Epithelial cell of proximal tubule (primary cell): ENCODE results near the gene PCDHGC4. TPM values are rescaled to one million over a fixed set of nuclear protein-coding genes. Genes with fewer than 3 reads are reported as not detected.
A peak's percentile ranks its signal among the peaks of the same experiment; 100 is the strongest.

Experiments used
- DNase-seq: peaks from one replicate; pipeline ENCODE4 v3.0.0-alpha.2; 2011; ENCODE audit warnings: low read depth
- H3K4me3 ChIP-seq: 2 replicates; pipeline ENCODE4 v1.5.1; 2011; ENCODE audit warnings: low read depth, mild to moderate bottlenecking, low read length
- total RNA-seq: library from RNA; depleted of rRNA; stranded (reverse); fragments of >200 nt; gene quantifications from 2 replicates; pipeline ENCODE4 v1.2.3, GENCODE V29; 2015
- TF ChIP-seq, protein P1 (sequence below): conservative IDR thresholded peaks from 2 replicates; pipeline ENCODE4 v1.5.1; 2012; ENCODE audit warnings: low read depth, mild to moderate bottlenecking, low read length

Gene PCDHGC4
- total RNA-seq, 1 donor from 2014 or later = 0.46 TPM

DNA sequence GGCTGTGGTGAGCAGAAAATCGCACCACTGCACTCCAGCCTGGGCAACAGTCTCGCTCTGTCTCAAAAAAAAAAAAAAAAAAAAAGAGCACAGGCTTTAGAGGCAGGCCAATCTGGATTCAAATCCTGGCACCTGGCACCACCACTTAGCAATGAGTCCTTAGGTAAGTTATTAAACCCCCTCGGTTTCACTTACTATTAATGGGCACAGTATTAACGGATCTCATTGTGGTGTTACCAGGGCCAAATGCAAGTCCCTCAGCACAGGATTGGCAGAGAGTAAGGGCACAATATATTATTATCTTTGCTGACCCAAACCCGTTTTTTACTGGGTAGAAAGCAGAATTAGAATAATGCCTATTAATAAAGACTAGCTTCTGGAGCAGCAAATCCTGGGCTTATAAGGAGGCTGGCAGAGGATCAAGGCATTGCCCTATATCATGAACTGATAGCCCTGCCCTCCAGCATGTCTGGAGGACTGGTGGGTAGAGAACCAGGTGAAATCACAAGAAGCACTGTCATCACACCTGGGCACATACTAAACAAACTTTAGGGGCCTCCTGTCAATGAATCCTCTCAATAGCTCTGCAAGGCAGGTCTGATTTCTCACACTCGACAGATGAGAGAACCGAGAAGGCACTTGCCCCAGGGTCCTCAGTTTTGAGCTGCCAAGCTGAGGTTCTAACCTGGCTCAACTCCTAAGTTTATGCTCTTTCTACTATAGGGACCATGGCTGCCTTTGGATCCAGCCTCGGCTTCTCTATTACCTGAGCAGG lies 21.7 kb downstream of the PCDHGC4 start:
- H3K4me3 ChIP-seq = no peak overlapping the region
- no peak for DNase-seq
- TF ChIP-seq, protein P1, sequence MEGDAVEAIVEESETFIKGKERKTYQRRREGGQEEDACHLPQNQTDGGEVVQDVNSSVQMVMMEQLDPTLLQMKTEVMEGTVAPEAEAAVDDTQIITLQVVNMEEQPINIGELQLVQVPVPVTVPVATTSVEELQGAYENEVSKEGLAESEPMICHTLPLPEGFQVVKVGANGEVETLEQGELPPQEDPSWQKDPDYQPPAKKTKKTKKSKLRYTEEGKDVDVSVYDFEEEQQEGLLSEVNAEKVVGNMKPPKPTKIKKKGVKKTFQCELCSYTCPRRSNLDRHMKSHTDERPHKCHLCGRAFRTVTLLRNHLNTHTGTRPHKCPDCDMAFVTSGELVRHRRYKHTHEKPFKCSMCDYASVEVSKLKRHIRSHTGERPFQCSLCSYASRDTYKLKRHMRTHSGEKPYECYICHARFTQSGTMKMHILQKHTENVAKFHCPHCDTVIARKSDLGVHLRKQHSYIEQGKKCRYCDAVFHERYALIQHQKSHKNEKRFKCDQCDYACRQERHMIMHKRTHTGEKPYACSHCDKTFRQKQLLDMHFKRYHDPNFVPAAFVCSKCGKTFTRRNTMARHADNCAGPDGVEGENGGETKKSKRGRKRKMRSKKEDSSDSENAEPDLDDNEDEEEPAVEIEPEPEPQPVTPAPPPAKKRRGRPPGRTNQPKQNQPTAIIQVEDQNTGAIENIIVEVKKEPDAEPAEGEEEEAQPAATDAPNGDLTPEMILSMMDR = no peak

DNA sequence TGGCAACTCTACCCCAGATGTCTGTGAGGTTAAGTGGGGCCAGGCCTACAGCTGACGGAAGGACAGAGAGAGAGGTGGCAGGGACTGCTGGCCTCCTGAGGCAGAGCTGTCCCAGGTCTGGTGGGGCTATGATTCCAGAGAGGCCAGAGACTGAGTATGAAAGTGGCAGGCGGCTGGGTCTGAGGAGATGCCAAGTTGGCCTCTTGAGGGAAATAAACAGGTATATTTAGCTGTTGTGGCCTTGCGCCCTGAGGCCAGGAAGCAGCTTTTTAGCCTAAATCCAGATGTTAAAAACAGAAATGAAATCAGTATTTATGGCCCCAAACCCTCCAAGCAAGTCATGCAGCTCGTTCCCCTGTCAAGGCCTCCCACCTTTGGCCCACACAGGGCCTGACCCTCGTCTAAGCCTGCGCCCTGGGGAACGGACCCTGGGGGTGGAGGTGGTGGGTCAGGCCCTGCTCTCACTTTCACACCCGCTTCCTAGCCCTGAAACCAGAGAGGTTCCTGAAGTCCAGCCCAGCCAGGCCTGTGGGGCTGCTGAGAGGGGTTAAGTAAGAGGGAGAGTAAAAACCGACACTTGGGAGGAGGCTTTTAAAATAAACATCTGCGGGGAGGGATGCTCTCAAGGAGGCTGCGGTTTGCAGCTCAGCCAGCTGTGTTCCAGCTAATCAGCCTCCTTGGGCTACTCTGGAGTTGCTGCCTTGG lies 22.7 kb downstream of the PCDHGC4 start:
- DNase-seq = no peak
- TF ChIP-seq, protein P1 = no peak
- H3K4me3 ChIP-seq = no peak overlapping the region

DNA sequence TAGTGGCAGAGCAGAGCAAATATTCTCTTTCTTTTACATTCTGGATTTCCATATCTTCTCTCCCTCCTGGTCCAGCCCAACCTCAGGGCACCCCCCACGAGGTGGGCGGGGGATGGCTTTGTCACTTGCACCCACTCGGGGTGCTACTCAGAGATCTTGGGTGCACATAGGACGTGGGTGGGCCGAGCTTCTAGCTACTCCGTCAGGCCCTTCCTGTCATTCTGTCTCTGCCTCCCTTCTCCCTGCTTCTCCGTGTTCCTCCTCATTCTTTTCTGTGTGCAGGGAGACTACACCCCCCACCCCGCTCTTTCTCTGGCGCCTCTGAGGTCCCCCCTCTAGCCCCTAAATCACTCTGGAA lies 23.6 kb downstream of the PCDHGC4 start:
- H3K4me3 ChIP-seq = no peak overlapping the region
- TF ChIP-seq, protein P1 = no peak
- DNase-seq = no peak

DNA sequence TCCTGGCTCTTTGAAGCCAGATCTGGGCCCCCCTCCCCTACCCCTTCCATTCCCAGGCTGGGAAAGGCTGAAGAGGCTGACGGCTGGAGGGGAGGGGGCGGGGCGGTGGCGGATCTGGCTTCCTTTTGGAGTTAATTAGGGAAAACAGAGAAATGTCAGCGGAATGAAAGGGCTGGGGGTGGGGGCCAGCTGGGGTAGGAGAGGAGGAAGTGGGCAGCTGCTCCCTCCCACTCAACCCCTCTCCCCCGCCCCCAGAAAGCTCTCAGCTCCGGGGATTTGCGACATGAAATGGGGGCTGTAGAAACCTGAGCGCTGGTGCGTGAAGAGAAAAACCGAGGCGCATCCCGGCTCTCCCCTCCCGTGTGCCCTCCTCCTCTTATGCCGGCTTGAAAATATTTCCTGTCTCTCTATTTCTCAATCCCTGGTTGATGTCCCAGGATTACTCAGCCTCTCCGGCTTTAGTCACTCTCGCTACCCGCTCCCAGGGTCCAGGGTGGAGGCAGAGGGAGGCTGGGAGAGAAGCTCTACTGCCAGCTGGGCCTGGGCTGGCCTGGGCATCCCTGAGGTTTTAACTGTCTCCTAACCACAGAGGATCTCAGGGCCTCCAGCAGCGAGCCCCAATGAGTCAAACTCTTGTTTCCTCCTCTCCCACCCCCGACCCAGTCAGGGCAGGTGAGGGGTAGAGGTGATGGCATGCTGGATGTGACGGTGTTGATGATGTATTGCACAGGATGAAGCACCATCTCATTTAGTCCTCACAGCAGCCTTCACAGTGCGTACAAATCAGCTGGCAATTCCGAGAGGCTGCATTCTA lies 24.2 kb downstream of the PCDHGC4 start:
- no peak overlapping the region for H3K4me3 ChIP-seq
- peak; percentile 66 for DNase-seq
- TF ChIP-seq, protein P1 = no peak

DNA sequence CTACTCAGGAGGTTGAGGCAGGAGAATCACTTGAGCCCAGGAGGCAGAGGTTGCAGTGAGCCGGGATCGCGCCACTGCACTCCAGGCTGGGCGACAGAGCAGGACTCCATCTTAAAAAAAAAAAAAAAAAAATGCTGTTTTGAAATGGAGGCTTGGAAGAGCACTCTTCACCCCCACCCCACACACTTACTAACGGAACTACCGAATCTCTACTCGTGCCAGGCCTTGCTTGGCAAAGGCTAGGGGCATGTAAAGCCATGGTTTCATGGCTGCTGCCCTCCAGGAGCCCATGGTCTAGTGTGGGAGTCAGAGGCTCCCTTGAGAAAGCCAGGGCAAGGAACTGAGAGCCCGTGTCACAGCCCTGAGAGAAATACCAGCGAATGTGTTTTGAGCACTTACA lies 25.3 kb downstream of the PCDHGC4 start:
- no peak overlapping the region for H3K4me3 ChIP-seq
- no peak for DNase-seq
- TF ChIP-seq, protein P1 = no peak

DNA sequence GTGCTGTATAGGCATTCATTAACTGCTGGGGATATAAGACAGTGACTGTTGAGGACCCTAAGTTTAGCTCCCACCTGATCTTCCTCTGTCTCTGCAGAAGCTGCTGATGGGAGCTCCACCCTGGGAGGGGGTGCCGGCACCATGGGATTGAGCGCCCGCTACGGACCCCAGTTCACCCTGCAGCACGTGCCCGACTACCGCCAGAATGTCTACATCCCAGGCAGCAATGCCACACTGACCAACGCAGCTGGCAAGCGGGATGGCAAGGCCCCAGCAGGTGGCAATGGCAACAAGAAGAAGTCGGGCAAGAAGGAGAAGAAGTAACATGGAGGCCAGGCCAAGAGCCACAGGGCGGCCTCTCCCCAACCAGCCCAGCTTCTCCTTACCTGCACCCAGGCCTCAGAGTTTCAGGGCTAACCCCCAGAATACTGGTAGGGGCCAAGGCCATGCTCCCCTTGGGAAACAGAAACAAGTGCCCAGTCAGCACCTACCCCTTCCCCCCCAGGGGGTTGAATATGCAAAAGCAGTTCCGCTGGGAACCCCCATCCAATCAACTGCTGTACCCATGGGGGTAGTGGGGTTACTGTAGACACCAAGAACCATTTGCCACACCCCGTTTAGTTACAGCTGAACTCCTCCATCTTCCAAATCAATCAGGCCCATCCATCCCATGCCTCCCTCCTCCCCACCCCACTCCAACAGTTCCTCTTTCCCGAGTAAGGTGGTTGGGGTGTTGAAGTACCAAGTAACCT lies 26.2 kb downstream of the PCDHGC4 start:
- DNase-seq = no peak
- TF ChIP-seq, protein P1 = no peak
- H3K4me3 ChIP-seq = no peak overlapping the region
